HG03457 (cell line): ENCODE results near the gene MBD4.

ENCODE experiments used
- ATAC-seq: cut with Tn5 transposase; IDR thresholded peaks from one replicate; pipeline ENCODE4 v1.9.1; 2021; ENCODE audit warnings: moderate number of reproducible peaks; ENCODE audit not compliant: unreplicated experiment

MBD4 gene

GRCh38 chr3:129463716-129464115 lies 24.0 kb upstream of the MBD4 start:
- no peak for ATAC-seq

- no peak for ATAC-seq
Measured at GRCh38 chr3:129463094-129463493, 23.3 kb upstream of the MBD4 start.

- no peak for ATAC-seq
Measured at GRCh38 chr3:129462361-129462968, 22.7 kb upstream of the MBD4 start.

GRCh38 chr3:129461461-129462146 lies 21.9 kb upstream of the MBD4 start:
- ATAC-seq: no peak

- ATAC-seq: no peak
Measured at GRCh38 chr3:129461022-129461421, 21.3 kb upstream of the MBD4 start.

- no peak for ATAC-seq
Measured at GRCh38 chr3:129460572-129460971, 20.8 kb upstream of the MBD4 start.

- ATAC-seq: no peak
Measured at GRCh38 chr3:129460155-129460554, 20.4 kb upstream of the MBD4 start.

GRCh38 chr3:129453732-129454131 lies 14.0 kb upstream of the MBD4 start:
- no peak for ATAC-seq

- ATAC-seq: no peak
Measured at GRCh38 chr3:129449279-129450115, 9.7 kb upstream of the MBD4 start.

GRCh38 chr3:129448186-129448895 lies 8.6 kb upstream of the MBD4 start:
- no peak for ATAC-seq

- no peak for ATAC-seq
Measured at GRCh38 chr3:129446926-129447325, 7.2 kb upstream of the MBD4 start.

GRCh38 chr3:129445471-129445870 lies 5.7 kb upstream of the MBD4 start:
- ATAC-seq: no peak

- no peak for ATAC-seq
Measured at GRCh38 chr3:129442947-129443346, 3.2 kb upstream of the MBD4 start.

GRCh38 chr3:129442486-129442885 lies 2.7 kb upstream of the MBD4 start:
- no peak for ATAC-seq

- no peak for ATAC-seq
Measured at GRCh38 chr3:129441782-129442181, 2.0 kb upstream of the MBD4 start.

- ATAC-seq: no peak
Measured at GRCh38 chr3:129441215-129441614, 1.5 kb upstream of the MBD4 start.

- no peak for ATAC-seq
Measured at GRCh38 chr3:129440618-129441190, 956 bp upstream of the MBD4 start.

GRCh38 chr3:129439226-129439816 lies 427 bp downstream of the MBD4 start:
- peak; percentile 5 for ATAC-seq

GRCh38 chr3:129435367-129435766 lies 4.4 kb downstream of the MBD4 start:
- ATAC-seq: no peak

- no peak for ATAC-seq
Measured at GRCh38 chr3:129434140-129434539, 5.6 kb downstream of the MBD4 start.

- ATAC-seq: no peak
Measured at GRCh38 chr3:129433565-129433964, 6.2 kb downstream of the MBD4 start.
